GM21825 (cell line): ENCODE data around the gene GBX1.

ENCODE experiments used
- ATAC-seq: cut with Tn5 transposase; IDR thresholded peaks from one replicate; pipeline ENCODE4 v1.9.1; 2021; ENCODE audit warnings: mild to moderate bottlenecking, moderate library complexity; ENCODE audit not compliant: unreplicated experiment

Gene GBX1

GRCh38 chr7:151167197-151167961 is at the start of gene GBX1:
Gene GBX1 (minus strand): TSS chr7:151167694. CDS start chr7:151167548, 146 bp downstream.
- no peak for ATAC-seq

DNA sequence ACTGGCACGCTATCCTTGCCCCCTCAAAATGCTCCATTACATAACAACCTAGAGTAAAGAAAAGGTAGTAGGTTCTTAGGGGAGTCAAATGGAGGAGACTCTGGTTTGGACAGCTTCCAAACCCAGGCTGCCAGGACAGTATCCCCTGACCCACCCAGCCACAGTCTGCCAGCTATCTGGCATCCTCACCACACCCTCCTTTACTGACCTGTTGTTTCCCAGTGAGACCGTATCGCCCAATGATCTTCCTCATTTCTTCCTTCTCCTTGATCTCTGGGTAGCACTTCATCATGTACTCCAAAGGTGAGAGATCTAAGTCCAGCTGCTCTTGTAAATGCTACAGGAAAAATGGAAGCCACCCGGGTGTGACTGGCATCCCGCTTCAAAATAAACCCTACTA is 47.9 kb upstream of the GBX1 start:
- no peak for ATAC-seq

- ATAC-seq: no peak
Measured at GRCh38 chr7:151213826-151214225, 46.3 kb upstream of the GBX1 start.

- no peak for ATAC-seq
Measured at GRCh38 chr7:151212626-151213025, 45.1 kb upstream of the GBX1 start.

GRCh38 chr7:151211155-151211772 is 43.8 kb upstream of the GBX1 start:
- ATAC-seq: no peak

DNA sequence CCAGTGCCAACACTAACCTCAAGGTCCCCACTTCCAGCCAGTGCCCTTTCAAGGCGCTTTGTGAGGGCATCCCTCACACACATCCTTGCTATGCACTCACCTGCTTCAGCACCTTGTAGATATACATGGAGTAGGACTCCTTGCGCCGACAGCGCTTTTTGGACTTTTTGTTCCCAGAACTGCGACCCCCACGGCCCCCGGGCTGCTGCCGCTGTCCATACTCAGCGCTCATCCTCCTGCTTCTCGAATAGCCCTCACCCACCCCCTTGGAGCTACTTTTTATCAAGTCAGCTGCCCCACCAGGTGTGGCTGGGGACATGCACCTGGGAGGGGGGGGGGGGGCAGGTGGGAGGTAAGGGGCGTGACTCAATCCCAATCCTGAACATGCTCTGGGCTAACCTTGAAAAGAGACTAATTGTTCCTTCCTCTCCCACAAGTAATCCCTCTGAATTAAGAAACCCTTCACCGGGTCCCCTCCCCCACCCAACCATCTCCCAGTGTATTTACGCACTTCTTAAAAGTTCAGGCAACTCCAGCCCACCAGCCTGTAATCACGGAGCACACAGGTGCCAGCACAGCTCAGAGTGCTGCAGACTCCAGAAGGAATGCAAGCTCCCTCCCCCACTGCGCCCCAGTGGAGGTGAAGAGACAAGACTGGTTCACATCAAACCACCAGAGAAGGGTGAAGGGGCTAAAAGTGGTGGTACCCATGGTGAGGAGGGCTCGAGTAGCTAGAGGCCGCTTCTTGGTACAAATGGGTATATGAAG is 42.8 kb upstream of the GBX1 start, which contains the start of gene H2BK1:
TSS of gene H2BK1 (minus strand) at position 402 of the 768 bp plus-strand sequence. CDS start at position 232, 170 bp downstream.
- ATAC-seq: no peak

DNA sequence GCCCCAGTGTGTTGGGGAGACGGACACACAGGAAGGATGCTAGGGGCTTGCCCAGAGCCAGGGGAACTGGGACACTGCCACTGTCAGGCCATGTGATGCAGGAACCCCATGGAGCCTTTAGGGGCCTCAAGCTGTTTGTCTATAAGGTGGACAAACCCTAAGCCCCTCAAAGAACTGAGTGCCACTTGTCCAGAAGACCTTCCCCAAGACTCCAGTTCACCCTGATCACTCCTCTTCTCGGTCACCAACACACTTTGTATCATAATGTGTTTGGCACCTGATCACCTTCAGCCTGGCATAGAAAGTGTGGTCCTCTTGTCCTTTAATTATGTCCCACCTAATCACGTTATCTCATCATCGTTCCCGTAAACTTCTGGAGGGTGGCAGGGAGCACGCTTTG is 42.1 kb upstream of the GBX1 start:
- ATAC-seq: no peak

- no peak for ATAC-seq
Measured at GRCh38 chr7:151208253-151208862, 40.9 kb upstream of the GBX1 start.

- no peak for ATAC-seq
Measured at GRCh38 chr7:151207804-151208203, 40.3 kb upstream of the GBX1 start.

- ATAC-seq: no peak
Measured at GRCh38 chr7:151207315-151207714, 39.8 kb upstream of the GBX1 start.

DNA sequence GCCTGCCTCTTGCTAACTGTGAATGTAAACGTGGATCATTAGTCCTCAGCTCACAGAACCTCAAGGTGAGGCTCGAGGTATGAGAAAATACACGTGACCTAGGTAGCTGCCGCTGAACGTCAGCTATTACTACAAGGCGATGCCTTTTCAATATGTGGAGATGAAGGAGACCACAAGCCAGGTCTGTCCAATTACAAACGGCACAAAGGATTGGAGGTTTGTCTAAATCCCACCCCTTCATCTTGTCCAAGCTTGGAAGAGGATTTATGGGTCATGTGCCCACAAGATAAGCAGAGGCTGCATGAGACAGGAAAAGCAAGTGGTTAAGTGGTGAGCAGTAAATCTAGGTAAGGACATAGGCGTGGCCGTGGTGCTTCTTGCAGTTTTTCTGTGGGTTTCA is 39.4 kb upstream of the GBX1 start:
- no peak for ATAC-seq

DNA sequence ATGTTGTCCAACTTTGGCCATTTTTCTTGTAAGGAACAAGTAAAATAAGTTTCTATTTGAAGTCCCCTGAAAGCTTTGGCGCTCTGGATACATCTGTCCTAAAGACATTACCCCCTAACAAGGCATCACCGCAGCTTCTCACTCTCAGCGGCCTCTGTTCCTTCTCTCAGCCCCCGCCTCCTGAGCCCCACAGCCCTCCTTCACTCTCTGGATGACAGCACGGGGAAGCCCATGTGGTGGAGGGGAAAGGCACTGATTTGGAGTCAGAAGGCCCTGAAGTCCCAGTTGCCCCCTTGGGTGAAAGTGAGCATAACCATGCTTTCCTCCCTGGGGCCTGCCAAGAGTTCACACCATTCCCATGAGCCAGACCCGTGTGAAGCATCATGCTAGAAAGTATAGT is 38.2 kb upstream of the GBX1 start:
- no peak for ATAC-seq

- ATAC-seq: no peak
Measured at GRCh38 chr7:151204383-151205032, 37.0 kb upstream of the GBX1 start.

DNA sequence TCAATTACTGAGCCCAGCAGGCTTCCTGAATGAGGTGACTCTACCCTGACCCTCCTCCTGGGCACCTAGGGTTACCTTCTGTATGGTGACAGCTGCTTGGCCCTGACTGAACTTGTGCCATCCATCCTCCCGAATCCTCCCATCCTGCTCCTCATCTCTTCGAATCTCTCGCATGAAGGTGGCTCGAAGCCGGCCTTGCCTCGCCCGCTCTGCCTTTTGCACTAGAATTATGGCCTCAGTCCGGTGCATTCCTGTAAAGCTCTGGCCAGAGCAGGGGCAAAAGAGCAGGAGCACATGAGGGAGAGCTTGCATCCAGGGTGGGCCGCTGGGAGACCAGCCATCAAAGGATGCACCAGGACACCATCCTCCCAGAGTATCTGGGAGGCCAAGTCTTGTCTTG is 35.3 kb upstream of the GBX1 start:
- ATAC-seq: no peak

GRCh38 chr7:151201751-151202150 is 34.3 kb upstream of the GBX1 start:
- no peak for ATAC-seq

DNA sequence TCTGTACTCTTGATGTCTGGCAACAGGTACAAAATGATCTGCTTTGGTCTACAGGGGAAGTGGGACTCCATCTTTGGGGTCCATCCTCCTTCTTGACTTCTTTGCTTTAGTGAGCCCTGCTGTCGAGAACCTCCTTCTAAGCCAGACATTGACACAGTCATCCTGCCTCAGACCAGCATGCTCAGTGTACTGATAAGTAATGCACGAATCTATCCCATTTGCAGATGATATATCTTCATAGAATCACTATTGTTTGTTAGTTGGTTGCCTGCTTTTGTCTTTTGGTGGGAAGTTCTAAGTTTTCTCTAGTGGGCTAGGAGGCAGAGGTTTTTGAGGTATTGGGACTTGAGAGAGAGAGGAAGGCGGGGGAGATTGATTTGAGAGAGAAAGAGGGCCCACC is 33.9 kb upstream of the GBX1 start:
- ATAC-seq: no peak

DNA sequence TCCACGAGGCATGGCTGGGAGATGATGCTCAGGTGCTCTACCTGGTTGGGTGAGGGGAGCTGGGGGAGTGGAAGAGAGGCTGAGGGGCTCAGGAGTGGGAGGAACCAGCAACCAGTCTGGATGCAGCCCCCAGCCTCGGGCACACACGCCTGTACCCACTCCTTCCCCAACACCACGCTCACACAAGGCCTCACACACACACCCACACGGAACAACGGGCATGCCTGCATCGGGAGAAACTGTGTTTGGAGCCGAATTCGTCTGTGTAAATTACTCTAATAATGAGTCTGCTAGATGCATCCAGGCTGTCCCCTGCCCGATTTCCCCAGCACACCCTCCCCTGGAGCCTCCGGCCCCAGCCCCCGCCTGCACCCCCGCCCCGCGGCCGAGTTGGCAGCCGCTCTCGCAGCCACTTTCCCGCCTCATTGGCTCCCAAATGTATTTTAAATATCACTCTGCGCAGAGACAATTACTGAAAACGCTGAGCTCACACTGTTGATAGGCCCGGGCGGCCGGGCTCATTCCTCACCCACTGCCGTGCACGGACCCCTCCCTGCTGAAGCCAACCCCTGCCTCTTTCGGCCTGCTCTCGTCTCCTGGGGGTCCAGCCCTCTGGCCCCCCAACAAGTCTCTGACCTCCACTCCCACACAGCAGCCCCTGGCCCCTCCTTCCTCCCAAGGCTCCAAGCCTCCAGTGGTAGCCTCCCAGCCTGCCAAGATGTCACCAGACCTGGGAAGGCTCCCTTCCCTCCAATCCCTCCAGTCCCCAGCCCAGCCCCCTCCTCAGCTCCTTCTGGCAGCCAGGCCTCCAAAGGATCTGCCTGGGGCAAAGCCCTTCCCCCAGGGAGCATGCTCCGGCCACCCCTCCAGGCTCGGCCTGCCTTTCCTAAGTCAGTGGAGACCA is 31.7 kb upstream of the GBX1 start:
- no peak for ATAC-seq

DNA sequence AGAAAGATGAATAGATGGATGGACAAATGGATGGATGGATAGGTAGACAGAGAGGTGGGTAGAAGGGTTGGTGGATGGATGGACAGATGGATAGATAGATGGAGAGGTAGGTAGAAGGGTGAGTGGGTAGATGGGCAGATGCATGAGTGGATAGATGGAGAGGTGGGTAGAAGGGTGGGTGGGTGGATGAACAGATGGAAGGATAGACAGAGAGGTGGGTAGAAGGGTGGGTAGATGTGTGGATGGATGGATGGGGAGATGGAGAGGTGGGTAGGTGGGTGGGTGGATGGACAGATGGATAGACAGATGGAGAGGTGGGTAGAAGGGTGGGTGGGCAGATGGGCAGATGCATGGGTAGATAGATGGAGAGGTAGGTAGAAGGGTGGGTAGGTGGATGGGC is 30.4 kb upstream of the GBX1 start:
- ATAC-seq: no peak

DNA sequence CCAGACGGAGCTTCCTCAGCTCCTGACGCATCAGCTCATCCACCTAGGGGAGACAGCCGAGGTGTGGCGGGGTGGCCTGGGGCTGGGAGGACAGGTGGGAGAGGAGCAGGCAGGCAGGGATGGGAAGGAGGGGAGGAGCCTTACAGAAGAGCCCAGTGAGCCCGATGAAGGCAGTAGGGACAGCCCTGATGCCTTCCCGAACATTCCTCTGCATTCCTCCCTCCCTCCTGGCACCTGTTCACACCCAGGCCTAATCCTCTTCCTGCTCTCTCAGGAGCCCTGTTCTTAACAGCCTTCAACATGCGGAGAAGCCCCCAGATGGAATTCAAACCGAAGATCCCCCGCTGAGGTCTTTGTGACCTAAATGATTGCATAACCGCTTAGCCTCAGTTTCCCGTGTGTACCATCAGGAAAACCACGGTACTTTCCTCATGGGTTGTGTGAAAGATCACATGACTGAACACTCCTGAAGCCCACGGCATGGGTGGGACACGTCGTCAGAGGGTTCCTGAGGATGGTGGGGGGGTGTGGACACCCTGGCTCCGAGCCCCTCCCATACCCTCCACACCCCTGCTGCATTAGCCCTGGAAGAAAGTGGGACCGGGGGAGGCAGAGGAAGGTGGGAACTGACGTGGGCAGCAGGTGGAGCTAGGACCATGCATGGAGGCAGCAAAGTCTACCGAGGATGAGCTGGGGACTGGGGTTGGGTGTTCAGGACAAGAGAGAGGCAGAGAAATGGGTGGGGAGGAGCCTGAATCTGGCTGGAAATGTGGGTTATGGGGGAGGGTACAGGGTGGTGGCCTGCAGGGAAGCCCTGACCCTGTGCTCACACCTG is 28.3 kb upstream of the GBX1 start:
- no peak for ATAC-seq
